Activated T-helper 17 cell treated with anti-CD3 and anti-CD28 coated beads, Interleukin-2, amount 50 U/mL, for 72 hours (primary cell): ENCODE results near the gene INPP5A. TPM values are rescaled to one million over a fixed set of nuclear protein-coding genes. Genes with fewer than 3 reads are reported as not detected.

Experiments used
- ATAC-seq: fragments of 150-1000 bp; cut with Tn5 transposase; replicated peaks from 2 replicates; pipeline ENCODE4 v1.10.0; 2021; ENCODE audit warnings: mild to moderate bottlenecking, moderate library complexity
- H3K27ac Mint-ChIP-seq: one replicate; pipeline ENCODE4 v1.8.0; 2022; ENCODE audit warnings: mixed read lengths
- H3K27me3 Mint-ChIP-seq: one replicate; pipeline ENCODE4 v1.8.0; 2022; ENCODE audit warnings: mixed read lengths
- H3K36me3 Mint-ChIP-seq: one replicate; pipeline ENCODE4 v1.8.0; 2022; ENCODE audit warnings: low read depth, mild to moderate bottlenecking, mixed read lengths
- H3K4me1 Mint-ChIP-seq: one replicate; pipeline ENCODE4 v1.8.0; 2022; ENCODE audit warnings: mixed read lengths
- H3K4me3 Mint-ChIP-seq: one replicate; pipeline ENCODE4 v1.8.0; 2022; ENCODE audit warnings: mild to moderate bottlenecking, mixed read lengths
- H3K9me3 Mint-ChIP-seq: one replicate; pipeline ENCODE4 v1.8.0; 2022; ENCODE audit warnings: mixed read lengths
- total RNA-seq, 2 donors: library from RNA; stranded (reverse); gene quantifications; one replicate each; pipeline ENCODE4 v1.2.3, GENCODE V29; 2022

INPP5A gene
- total RNA-seq, 2 donors from 2014 or later = 4.3 to 5.6 TPM

DNA sequence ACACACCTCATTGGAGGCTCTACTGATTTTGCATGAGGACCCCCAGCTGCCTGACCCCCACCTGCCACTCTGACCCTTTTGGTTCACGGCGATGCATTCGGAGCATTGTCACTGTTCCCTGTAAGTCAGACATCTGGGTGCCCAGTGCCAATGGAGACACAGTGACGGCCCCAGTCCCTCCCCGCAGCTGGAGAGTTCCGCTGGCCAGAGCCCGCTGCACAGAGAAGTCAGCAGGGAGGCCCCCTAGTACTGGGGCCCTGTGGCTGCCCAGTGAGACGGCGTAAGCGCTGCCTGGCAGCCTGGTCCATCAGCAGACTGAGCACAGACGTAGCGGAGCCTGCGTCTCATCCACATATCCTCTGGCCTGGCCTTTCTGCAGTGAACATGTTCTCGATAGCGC is 170.9 kb downstream of the INPP5A start:
- Mint-ChIP-seq H3K9me3 (peaks cover 8% of the 10 kb centered on the region), H3K36me3 (peaks cover 20% of the 10 kb centered on the region), H3K4me3 (no peak overlapping the region), H3K27me3 (no peaks in the 10 kb centered on the region), H3K27ac (no peak overlapping the region), H3K4me1 (peaks cover 4% of the 10 kb centered on the region)
- ATAC-seq = no peak

DNA sequence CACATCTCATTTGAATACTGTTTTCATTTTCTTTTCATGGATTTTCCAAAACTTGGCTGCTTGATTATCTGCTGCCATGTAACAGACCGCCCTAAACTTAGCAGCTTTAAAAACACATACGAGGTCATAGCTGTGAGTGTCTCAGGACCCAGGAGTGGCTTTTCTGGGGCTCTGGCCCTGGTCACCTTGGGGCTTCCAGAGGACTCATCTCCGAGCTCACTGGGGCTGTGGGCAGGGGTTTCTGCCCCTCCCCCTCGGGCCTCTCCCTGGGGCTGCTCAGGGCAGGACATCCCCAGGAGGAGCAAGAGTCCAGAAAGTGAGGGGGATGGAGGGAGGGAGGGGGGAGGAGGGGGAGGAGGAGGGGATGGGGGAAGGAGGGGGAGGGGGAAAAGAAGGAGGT is 171.3 kb downstream of the INPP5A start:
- Mint-ChIP-seq H3K36me3 (peaks cover 20% of the 10 kb centered on the region), H3K27me3 (no peaks in the 10 kb centered on the region), H3K4me3 (no peak overlapping the region), H3K4me1 (peaks cover 4% of the 10 kb centered on the region), H3K9me3 (peaks cover 8% of the 10 kb centered on the region), H3K27ac (no peak overlapping the region)
- no peak for ATAC-seq

DNA sequence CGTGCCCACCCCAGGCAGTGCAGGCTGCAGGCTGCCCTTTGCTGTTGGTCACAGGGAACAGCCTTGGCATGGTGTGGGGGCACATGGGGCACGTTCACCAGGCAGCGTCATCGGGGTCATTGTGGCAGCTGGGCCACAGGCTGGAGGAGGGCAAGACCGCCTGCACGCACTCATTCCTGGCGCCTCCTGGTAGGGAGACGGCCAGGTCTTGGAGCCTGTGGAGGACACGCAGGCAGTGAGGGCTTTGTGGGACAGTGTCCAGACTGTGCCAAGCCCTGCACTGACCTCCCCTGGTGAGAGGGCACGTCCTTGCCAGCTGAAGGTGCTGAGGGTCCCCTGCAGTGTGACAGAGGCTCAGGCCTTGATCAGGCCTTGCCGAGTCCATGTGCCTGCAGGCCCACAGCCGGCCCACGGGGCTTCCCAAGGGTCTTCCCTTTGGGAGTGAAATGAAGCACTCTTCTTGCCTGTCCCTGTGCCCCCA is 171.9 kb downstream of the INPP5A start:
- Mint-ChIP-seq H3K27ac (no peak overlapping the region), H3K4me3 (no peak overlapping the region), H3K4me1 (peaks cover 4% of the 10 kb centered on the region), H3K27me3 (no peaks in the 10 kb centered on the region), H3K36me3 (peaks cover 20% of the 10 kb centered on the region), H3K9me3 (peaks cover 8% of the 10 kb centered on the region)
- ATAC-seq = no peak

DNA sequence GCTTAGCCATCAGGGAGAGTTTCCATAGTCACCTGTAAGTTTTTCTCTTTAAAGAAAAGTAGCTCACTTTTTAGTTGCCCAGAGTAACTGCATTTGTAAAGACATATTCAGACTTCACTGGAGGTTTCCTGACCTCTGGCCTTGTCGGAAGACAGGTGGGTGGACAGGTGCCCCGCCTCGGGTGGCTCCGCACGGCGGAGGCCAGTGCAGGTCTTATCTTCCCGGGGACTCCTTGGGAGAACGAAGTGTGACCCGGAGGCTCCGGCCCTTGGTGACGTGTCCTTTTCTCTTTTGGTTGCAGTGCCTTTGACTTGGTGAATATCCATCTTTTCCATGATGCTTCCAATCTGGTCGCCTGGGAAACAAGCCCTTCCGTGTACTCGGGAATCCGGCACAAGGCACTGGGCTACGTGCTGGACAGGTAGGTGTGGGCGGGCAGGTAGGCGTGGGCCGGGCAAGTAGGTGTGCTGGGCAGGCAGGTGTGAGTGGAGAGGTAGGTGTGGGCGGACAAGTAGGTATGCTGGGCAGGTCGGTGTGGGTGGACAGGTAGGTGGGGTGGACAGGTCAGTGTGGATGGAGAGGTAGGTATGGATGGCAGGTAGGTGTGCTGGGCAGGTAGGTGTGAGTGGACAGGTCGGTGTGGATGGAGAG is 172.6 kb downstream of the INPP5A start:
- Mint-ChIP-seq H3K27ac (no peak overlapping the region), H3K36me3 (peaks cover 20% of the 10 kb centered on the region)
- no peak for ATAC-seq

DNA sequence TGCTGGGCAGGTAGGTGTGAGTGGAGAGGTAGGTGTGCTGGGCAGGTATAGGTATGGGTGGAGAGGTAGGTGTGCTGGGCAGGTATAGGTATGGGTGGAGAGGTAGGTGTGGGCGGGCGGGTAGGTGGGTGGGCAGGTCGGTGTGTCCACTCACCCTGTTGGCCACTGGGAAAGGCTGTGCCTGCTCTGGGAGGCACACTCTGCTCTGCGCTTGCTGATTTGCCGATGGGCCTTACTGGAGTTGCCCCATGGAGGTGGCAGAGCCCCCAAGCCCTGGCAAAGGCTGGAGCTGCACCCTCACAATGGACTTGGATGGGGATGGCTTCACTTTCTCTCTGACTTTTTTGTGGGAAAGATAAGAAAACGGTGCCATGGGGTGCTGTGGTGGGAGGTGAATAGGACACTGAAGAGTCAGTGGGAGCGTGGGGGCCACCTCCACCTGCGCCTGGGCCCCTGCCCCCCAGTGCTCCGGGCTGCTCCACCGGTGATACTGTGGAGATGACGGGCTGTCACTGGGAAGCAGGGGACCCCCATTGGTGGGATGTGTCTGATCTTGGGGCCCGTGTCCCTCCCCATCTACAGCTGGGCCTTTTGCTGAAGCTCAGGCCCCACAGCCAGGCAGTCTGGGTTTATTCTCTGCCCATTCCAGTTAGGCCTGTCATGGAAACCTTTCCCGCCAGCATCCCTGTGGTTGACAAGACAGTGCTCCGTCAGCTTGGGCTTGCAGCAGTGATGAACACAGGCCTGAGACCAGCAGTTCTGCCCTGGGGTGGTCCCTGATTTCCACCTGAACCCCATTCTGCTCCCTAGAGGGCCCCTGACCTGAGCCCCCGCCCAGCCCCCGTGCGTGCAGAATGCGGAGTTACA is 173.4 kb downstream of the INPP5A start:
- no peak for ATAC-seq
- H3K9me3 Mint-ChIP-seq = peaks cover 4% of the 10 kb centered on the region
- H3K36me3 Mint-ChIP-seq = peaks cover 12% of the 10 kb centered on the region
- H3K27ac Mint-ChIP-seq = no peak overlapping the region
- H3K4me1 Mint-ChIP-seq = peaks cover 4% of the 10 kb centered on the region
- no peaks in the 10 kb centered on the region for H3K27me3 Mint-ChIP-seq
- H3K4me3 Mint-ChIP-seq = no peak overlapping the region

More for the DNA sequence above, 172.6 kb downstream of the INPP5A start:
- Mint-ChIP-seq H3K27me3 (no peaks in the 10 kb centered on the region), H3K4me3 (no peak overlapping the region), H3K4me1 (peaks cover 4% of the 10 kb centered on the region), H3K9me3 (peaks cover 8% of the 10 kb centered on the region)

DNA sequence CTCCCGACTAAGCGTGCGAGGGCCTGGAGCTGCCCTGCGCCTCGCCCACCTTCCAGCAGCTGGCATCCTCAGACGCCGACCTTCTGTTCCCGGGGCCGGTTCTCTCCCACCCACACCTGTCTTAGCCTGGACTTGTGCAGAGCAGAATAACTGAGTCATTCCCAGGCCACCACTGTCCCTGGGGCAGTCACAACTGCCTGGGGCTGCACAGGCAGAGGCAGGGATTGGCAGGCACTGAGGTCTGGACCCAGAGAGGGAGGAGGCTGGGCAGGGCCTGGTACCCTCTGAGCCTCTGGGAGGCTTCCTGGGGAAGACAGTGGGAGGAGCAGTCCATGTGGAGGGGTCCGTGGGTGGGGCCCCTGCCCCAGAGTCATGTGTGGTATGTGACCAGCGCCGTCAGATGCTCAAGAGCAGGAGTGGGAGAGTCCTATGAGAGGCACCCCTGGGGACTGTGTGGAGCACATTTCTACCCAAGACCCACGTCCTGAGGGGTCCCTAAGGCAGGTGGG is 174.1 kb downstream of the INPP5A start:
- no peak overlapping the region for H3K27ac Mint-ChIP-seq
- peaks cover 4% of the 10 kb centered on the region for H3K4me1 Mint-ChIP-seq
- H3K36me3 Mint-ChIP-seq = peaks cover 6% of the 10 kb centered on the region
- no peaks in the 10 kb centered on the region for H3K27me3 Mint-ChIP-seq
- H3K4me3 Mint-ChIP-seq = no peak overlapping the region
- H3K9me3 Mint-ChIP-seq = no peaks in the 10 kb centered on the region
- ATAC-seq = no peak

DNA sequence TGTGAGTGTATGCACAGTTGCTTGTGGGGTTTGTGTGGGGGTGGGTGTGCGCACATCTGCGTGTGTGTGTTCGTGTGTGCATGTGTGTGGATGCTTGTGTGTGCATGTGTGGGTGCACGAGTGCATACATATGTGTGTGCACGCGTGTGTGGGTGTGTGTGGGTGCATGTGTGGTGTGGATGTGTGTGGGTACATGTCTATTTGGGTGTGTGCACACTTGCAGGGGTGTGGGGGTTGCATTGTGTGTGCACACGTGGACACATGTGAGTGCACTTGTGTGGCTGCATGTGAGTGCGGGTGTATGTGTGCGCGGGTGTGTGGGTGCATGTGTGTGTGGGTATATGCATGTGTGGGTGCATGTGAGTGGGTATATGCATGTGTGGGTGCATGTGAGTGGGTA is 174.7 kb downstream of the INPP5A start:
- H3K36me3 Mint-ChIP-seq = peaks cover 6% of the 10 kb centered on the region
- ATAC-seq = no peak
- H3K27ac Mint-ChIP-seq = no peak overlapping the region
- H3K9me3 Mint-ChIP-seq = no peaks in the 10 kb centered on the region
- H3K4me3 Mint-ChIP-seq = no peak overlapping the region
- no peaks in the 10 kb centered on the region for H3K27me3 Mint-ChIP-seq
- peaks cover 4% of the 10 kb centered on the region for H3K4me1 Mint-ChIP-seq

DNA sequence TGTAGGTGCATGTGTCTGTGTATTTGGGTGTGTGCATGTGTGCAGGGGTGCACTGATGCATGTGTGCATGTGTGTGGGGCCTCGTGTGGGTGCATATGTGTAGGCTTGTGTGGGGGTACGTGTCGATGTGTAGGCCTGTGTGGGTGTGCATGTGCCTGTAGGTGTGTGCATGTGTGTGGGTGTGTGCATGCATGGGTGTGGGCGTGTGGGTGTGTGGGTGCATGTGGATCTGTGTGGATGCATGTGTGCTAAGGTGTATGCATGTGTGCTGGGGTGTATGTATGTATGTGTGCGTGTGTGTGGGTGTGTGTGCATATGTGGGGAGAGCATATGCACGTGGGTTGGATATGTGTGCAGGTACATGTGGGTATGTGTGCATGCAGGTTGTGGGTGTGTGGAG is 175.2 kb downstream of the INPP5A start:
- Mint-ChIP-seq H3K27me3 (no peaks in the 10 kb centered on the region), H3K27ac (no peak overlapping the region), H3K4me1 (peaks cover 4% of the 10 kb centered on the region), H3K9me3 (no peaks in the 10 kb centered on the region), H3K36me3 (peaks cover 6% of the 10 kb centered on the region), H3K4me3 (no peak overlapping the region)
- ATAC-seq = no peak

DNA sequence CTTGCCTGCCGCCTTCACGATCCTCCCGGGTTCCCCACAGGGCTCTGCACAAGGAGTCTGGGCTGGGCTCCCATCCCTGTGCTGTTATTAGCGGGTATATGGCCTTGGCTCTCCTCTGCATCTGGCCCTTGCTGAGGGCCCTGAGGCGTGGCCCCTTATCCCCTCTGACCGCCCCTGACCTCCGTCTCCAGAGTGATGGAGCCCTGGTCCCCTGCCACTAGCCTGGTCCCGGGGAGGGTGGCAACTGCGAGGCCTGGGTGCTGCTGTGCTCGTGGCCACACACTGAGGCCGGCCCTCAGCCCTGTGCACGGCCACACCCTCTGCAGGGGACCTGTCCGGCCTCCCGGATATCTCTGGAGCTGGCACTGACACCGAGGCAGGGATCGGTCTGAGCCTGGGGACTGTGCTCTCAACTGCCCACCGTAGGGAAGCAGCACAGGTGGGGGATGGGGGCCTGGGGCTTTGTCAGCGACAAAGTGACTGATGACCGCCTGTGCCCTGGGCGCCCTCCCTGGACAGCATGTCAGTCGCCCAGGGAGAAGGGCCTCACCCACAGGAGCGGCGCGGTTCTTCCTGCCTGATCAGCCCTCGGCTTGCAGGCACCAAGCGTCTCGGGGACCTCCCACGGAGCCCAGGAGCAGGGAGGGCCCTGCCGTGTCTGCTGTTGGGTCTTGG is 176.0 kb downstream of the INPP5A start:
- no peak overlapping the region for H3K4me3 Mint-ChIP-seq
- no peaks in the 10 kb centered on the region for H3K36me3 Mint-ChIP-seq
- H3K27ac Mint-ChIP-seq = no peak overlapping the region
- no peak for ATAC-seq
- peaks cover 4% of the 10 kb centered on the region for H3K4me1 Mint-ChIP-seq
- H3K27me3 Mint-ChIP-seq = no peaks in the 10 kb centered on the region
- no peaks in the 10 kb centered on the region for H3K9me3 Mint-ChIP-seq

DNA sequence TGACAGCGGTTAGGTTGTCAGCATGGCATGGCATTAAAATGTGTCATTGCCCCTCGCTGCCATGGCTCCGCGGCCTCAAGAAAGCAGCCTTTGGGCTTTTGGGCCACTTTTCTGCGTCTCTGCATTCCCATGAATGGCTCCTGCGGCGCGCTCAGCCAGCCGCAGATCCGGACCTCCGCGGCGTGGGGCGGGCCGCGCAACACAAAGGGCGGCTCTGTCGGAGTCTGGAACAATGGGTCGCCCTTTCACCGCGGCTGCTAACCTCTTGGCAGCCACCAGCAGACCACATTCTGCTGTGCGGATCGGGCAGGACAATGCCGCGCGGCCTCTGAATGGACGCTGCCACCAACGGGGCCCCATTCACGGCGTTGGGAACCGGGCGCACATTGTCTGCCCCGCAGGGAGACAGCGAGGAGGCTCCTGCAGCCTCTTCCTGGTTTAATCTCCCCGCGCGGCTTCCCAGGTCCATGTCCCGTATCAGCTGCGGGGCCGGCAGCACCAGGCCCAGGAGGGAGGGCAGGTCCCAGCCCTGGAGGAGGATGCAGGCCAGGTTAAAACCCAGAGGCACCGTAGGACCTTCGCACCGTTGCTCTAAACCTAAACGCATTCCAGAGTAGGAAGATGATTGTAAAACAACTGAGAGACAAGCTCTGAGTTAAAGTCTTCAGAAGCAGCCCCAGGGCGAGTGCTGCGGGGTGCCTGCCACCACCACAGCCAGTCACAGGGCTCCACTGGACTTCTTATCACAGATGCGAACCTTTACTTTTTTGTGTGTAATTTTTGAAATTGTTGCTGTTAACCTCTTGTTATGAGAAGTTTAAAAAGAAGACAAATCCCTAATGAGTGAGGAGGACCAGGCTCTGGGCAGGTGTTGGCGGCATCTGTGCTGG is 176.8 kb downstream of the INPP5A start:
- Mint-ChIP-seq H3K27me3 (no peaks in the 10 kb centered on the region), H3K4me3 (no peak overlapping the region), H3K9me3 (no peaks in the 10 kb centered on the region), H3K36me3 (no peaks in the 10 kb centered on the region), H3K27ac (no peak overlapping the region), H3K4me1 (peaks cover 4% of the 10 kb centered on the region)
- no peak for ATAC-seq

DNA sequence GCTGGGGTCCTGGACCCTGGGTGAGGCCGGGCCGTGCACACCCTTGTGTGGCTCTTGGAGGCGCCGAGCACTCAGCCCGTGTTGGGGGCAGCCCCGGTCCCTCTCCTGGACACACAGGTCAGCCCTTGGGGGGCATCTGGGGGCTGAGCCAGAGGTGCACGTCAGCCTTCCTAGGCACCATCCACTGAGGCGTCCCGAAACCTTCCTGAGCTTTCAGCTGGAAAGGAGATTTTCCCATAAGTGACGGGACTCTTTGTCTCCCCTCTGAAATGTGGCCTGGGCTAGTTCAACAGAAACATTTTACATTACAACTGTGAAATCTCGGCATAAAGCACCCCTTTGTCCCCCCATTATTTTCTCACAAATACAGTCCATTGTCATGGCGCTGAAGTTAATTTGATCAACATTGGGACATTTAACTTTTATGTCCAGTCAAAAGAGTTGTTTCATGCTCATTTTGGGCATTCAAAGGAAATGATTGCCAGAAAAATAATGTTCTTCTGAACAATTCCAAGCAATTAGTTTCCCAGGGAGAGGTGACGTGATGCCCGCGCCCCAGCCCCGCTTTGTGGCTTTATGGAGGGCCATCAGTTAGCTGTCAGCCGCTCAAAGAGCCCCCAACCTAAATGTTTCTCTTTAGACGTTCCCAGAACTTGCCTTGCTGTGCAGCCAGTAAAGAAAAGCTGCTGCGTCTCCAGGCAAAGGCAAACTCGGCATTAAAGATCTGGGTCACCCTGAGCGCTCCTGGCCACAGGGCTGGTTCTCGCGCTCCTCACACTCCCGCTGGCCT is 177.6 kb downstream of the INPP5A start:
- Mint-ChIP-seq H3K4me3 (no peak overlapping the region), H3K27ac (no peak overlapping the region), H3K4me1 (peaks cover 4% of the 10 kb centered on the region), H3K27me3 (no peaks in the 10 kb centered on the region), H3K36me3 (no peaks in the 10 kb centered on the region), H3K9me3 (no peaks in the 10 kb centered on the region)
- ATAC-seq = no peak

DNA sequence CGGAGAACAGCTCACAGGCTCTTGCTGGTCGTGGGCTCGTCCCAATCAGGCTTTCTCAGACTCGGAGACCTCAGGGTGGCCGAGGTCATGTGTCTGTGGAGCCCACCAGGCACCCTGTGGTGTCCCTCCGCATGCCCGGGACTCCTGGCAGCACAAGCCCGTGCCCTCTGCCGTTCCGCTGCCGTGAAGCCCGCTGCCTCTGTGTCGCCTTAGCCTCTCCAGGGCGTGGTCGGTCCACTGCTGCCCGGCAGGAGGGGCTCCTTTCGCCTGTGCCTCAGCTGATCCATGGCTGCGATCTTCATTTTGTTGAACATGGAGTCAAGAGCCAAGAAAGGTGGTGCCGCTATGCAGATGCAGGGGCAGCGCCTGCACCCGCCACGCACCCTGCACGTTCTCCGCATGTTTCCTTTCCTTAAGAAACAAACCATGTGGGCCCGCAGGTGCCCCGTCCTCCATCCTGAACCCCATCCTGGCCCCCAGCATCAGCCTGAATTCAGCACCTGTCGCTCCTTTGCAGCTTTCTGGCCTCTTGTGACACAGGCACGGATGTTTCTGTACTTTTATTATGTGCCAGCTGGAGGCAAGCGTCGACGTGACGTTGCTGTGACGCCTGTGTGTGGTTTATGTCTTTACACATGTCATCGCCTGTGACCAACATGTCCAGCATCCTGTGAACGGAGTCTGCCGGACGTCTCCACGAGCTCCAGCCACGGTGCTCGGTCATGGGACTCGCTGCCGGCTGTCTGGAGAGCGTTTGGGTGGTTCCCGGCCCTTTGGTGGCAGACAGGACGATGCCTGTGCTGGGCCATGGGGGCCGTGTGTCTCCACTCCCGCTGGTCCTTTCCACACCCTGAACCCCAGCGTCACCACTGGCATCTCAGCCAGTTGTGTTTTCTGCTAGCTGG is 178.4 kb downstream of the INPP5A start:
- peaks cover 4% of the 10 kb centered on the region for H3K4me1 Mint-ChIP-seq
- H3K9me3 Mint-ChIP-seq = no peaks in the 10 kb centered on the region
- no peak overlapping the region for H3K27ac Mint-ChIP-seq
- no peaks in the 10 kb centered on the region for H3K27me3 Mint-ChIP-seq
- H3K4me3 Mint-ChIP-seq = no peak overlapping the region
- H3K36me3 Mint-ChIP-seq = no peaks in the 10 kb centered on the region
- ATAC-seq = no peak
